Memory B cell (primary cell): ENCODE measurements around the gene RNF175.

Experiments
- ATAC-seq: fragments of 150-1000 bp; cut with Tn5 transposase; 2 replicates; pipeline ENCODE4 v1.10.0; 2021; ENCODE audit warnings: low read depth, mild to moderate bottlenecking, moderate library complexity
- DNase-seq, 2 donors: peaks; one replicate each; pipeline ENCODE4 v3.0.0; 2022; ENCODE audit warnings: low spot score in 2 of 2
- H3K27ac Mint-ChIP-seq: one replicate; pipeline ENCODE4 v1.8.0; 2022; ENCODE audit warnings: mild to moderate bottlenecking, moderate library complexity, mixed read lengths
- H3K27me3 Mint-ChIP-seq: one replicate; pipeline ENCODE4 v1.8.0; 2022; ENCODE audit warnings: mixed read lengths
- H3K36me3 Mint-ChIP-seq: one replicate; pipeline ENCODE4 v1.8.0; 2022; ENCODE audit warnings: mild to moderate bottlenecking, mixed read lengths
- H3K4me1 Mint-ChIP-seq: one replicate; pipeline ENCODE4 v1.8.0; 2022; ENCODE audit warnings: mixed read lengths
- H3K4me3 Mint-ChIP-seq: one replicate; pipeline ENCODE4 v1.8.0; 2022; ENCODE audit warnings: mild to moderate bottlenecking, moderate library complexity, mixed read lengths
- H3K9me3 Mint-ChIP-seq: one replicate; pipeline ENCODE4 v1.8.0; 2022; ENCODE audit warnings: mixed read lengths

RNF175 gene

GRCh38 chr4:153789741-153790499 is 30.1 kb upstream of the RNF175 start:
- DNase-seq (peak in 1 of 2 donors; percentile 12), ATAC-seq (no peak)
- Mint-ChIP-seq H3K27me3 (peaks cover 35% of the 10 kb centered on the region), H3K27ac (no peak overlapping the region), H3K4me3 (peak overlapping the region; percentile 46), H3K4me1 (peaks cover 27% of the 10 kb centered on the region), H3K9me3 (no peaks in the 10 kb centered on the region), H3K36me3 (no peaks in the 10 kb centered on the region)

GRCh38 chr4:153788413-153789276 is 28.8 kb upstream of the RNF175 start, which contains the start of gene SFRP2:
Gene SFRP2, minus strand, starts transcription at chr4:153789083. Its CDS starts 248 bp downstream, at chr4:153788835.
- no peak within 1 kb of the TSS for H3K27ac Mint-ChIP-seq
- DNase-seq, result peak in 1 of 2 donors; percentile 18
- H3K4me3 Mint-ChIP-seq, result peak within 1 kb of the TSS; percentile 78

DNA sequence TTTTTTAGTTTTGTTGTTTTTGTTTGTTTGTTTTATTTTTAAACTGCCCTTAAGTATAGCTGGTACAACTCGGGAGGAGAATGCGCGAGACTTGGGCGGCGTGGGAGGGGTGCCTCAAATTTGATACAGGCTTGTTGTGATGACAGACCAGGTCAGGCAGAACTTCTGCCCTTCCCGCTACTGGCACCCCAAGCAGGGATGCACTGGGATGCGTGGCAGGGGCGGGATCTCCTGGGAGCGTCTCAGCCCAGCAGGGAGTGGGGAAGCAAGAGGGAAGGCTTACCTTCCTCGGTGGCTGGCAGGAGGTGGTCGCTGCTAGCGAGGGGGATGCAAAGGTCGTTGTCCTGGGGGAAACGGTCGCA is 28.2 kb upstream of the RNF175 start:
- no peak overlapping the region for H3K27ac Mint-ChIP-seq
- DNase-seq (no peak), ATAC-seq (no peak)
- H3K9me3 Mint-ChIP-seq, result no peaks in the 10 kb centered on the region
- H3K4me1 Mint-ChIP-seq, result peaks cover 27% of the 10 kb centered on the region
- H3K36me3 Mint-ChIP-seq, result no peaks in the 10 kb centered on the region
- peaks cover 35% of the 10 kb centered on the region for H3K27me3 Mint-ChIP-seq
- peak overlapping the region; percentile 78 for H3K4me3 Mint-ChIP-seq

More at GRCh38 chr4:153788413-153789276, 28.8 kb upstream of the RNF175 start, which contains the start of gene SFRP2:
- ATAC-seq, result peak; percentile 28
- Mint-ChIP-seq H3K27me3 (peaks cover 34% of the 10 kb centered on the region), H3K36me3 (no peaks in the 10 kb centered on the region), H3K9me3 (no peaks in the 10 kb centered on the region), H3K4me1 (peaks cover 27% of the 10 kb centered on the region)

DNA sequence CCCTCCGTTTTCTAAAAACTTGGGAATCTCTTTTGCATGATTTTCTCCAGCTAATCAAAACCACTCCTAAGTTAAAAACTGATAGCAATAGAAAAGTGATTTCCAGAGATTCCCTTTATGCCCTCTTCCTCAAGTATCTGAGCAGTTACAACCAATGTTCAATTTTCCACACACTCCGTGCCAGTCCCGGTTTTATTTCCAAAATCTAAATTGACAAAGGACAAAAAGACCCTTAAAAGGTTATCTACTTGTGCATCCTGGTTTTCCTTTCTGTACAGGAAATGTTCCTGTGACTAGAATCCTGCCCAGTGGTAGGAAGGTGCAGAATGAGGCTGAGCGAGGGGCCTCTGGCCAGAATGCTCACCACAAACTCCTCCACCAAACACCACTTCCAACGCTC is 27.8 kb upstream of the RNF175 start:
- H3K4me1 Mint-ChIP-seq, result peaks cover 24% of the 10 kb centered on the region
- H3K9me3 Mint-ChIP-seq, result no peaks in the 10 kb centered on the region
- peaks cover 35% of the 10 kb centered on the region for H3K27me3 Mint-ChIP-seq
- no peak for DNase-seq
- ATAC-seq, result no peak
- no peaks in the 10 kb centered on the region for H3K36me3 Mint-ChIP-seq
- H3K27ac Mint-ChIP-seq, result no peak overlapping the region
- no peak overlapping the region for H3K4me3 Mint-ChIP-seq

- no peak overlapping the region for H3K4me3 Mint-ChIP-seq
- no peak overlapping the region for H3K27ac Mint-ChIP-seq
- ATAC-seq (no peak), DNase-seq (no peak)
- H3K4me1 Mint-ChIP-seq, result peaks cover 23% of the 10 kb centered on the region
- H3K36me3 Mint-ChIP-seq, result no peaks in the 10 kb centered on the region
- peaks cover 37% of the 10 kb centered on the region for H3K27me3 Mint-ChIP-seq
- H3K9me3 Mint-ChIP-seq, result no peaks in the 10 kb centered on the region
Observed at GRCh38 chr4:153787061-153787560, 27.3 kb upstream of the RNF175 start.

DNA sequence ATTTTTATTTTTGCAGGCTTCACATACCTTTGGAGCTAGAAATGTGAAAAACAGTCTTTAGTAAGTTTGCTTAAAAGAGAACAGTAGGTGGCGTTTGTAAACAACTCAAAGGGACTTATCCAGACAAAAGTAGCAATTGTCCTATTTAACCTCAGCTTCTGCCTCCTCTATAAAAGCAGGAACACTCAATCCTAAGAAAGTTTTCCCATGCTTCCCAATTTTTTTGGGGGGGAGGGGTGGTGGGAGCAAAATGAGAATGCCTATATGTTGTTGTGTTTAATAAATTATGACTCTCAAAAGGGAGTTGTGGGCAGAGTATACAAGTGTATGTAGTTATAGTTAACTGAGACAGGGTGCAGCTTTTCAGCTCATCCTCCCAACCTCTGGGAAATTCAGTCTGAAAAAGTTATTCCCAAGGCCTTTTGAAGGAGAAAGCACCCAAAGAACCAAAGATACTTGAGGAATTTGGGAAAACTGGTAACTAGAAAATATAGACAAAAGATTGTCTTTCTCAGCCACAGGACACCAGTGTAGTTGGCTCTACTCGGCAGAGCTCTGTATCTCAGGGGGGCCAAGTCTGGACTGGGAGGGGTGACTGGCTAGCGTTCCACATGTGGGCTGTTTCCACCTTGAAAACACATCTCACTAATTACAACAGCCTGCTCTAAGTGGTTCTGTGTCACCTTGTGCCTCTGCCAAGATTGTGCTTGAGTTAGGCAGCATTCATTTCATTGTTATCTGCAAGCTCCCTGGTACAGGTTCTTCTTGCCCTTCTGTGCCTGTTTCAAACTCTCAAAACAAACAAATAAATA is 26.3 kb upstream of the RNF175 start:
- Mint-ChIP-seq H3K36me3 (no peaks in the 10 kb centered on the region), H3K4me1 (peaks cover 15% of the 10 kb centered on the region), H3K27ac (no peak overlapping the region), H3K9me3 (no peaks in the 10 kb centered on the region), H3K4me3 (no peak overlapping the region), H3K27me3 (peaks cover 34% of the 10 kb centered on the region)
- no peak for DNase-seq
- no peak for ATAC-seq

DNA sequence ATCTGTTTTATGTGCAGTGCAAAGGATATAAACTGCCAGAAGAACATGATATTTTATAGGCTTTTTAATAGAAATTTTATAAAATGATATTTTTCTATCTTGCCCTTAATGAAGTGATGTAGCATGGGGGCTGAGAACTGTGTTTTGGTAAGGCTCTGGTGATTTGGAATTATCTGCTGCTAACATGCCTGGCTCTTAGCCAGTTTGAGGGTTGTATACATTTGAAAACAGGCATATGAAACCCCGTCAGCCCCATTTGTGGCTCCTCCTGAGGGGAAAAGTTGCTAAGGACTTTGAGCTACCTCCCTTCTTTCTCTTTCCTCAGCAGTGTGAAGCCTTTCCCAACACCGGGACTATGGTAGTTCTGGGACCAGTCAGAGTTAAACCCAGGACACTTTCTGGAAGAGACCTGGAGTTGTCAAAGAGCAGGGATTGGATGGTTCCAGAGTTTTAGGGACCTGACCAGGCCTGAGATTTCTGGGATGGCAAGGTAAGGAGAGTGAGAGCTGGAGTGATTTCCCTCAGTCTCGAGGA is 24.4 kb upstream of the RNF175 start:
- Mint-ChIP-seq H3K4me3 (no peak overlapping the region), H3K4me1 (peaks cover 13% of the 10 kb centered on the region), H3K36me3 (no peaks in the 10 kb centered on the region), H3K27me3 (peaks cover 32% of the 10 kb centered on the region), H3K27ac (no peak overlapping the region), H3K9me3 (no peaks in the 10 kb centered on the region)
- DNase-seq (no peak), ATAC-seq (no peak)

GRCh38 chr4:153782581-153782980 is 22.8 kb upstream of the RNF175 start:
- Mint-ChIP-seq H3K4me3 (no peak overlapping the region), H3K36me3 (no peaks in the 10 kb centered on the region), H3K27me3 (peaks cover 27% of the 10 kb centered on the region), H3K4me1 (peaks cover 3% of the 10 kb centered on the region), H3K27ac (no peak overlapping the region), H3K9me3 (peaks cover 1% of the 10 kb centered on the region)
- DNase-seq (no peak), ATAC-seq (no peak)

DNA sequence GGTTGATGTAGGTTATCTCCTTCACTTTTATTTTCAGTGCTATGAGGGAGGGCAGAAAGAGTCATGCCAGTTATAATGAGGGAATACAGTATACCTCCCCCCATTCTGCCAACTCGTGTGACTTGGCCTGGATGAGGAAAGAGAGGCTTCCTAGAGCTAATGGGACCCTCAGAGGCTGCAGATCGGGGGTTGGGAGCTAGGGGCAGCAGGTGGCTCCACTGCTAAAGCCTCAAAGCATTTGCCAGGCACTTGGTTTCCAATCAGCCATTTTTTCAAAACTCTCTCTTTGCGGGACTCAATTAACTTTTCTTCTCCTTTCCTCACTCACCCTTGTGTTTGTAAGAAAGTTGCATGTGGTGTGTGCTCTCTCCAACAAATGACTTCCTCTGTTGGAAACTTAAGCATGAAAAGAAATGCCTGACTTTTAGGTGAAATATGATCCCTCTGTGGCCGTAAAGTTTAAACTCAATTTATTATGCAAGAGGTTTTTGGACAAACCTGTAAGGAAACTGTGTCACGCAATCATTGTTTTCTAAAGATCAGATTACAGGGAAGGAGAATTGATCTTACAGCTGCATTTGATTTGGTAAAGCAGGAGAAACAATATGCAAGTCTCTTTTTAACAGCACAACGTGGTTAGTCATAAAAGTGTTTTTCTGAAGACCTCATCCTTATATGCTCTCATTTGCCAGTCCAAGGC is 22.0 kb upstream of the RNF175 start:
- peaks cover 26% of the 10 kb centered on the region for H3K27me3 Mint-ChIP-seq
- DNase-seq, result no peak
- H3K4me3 Mint-ChIP-seq, result no peak overlapping the region
- H3K9me3 Mint-ChIP-seq, result peaks cover 1% of the 10 kb centered on the region
- no peak overlapping the region for H3K27ac Mint-ChIP-seq
- peaks cover 3% of the 10 kb centered on the region for H3K4me1 Mint-ChIP-seq
- no peak for ATAC-seq
- no peaks in the 10 kb centered on the region for H3K36me3 Mint-ChIP-seq

- Mint-ChIP-seq H3K9me3 (peaks cover 1% of the 10 kb centered on the region), H3K4me1 (peaks cover 3% of the 10 kb centered on the region), H3K27me3 (peaks cover 31% of the 10 kb centered on the region), H3K36me3 (no peaks in the 10 kb centered on the region), H3K27ac (no peak overlapping the region), H3K4me3 (no peak overlapping the region)
- ATAC-seq, result no peak
- no peak for DNase-seq
Observed at GRCh38 chr4:153781280-153781679, 21.5 kb upstream of the RNF175 start.

- Mint-ChIP-seq H3K27me3 (peaks cover 33% of the 10 kb centered on the region), H3K9me3 (peaks cover 1% of the 10 kb centered on the region), H3K4me3 (no peak overlapping the region), H3K36me3 (no peaks in the 10 kb centered on the region), H3K4me1 (peaks cover 3% of the 10 kb centered on the region), H3K27ac (no peak overlapping the region)
- peak; percentile 43 for ATAC-seq
- DNase-seq, result no peak
Observed at GRCh38 chr4:153780876-153781275, 21.1 kb upstream of the RNF175 start.

- Mint-ChIP-seq H3K9me3 (peaks cover 1% of the 10 kb centered on the region), H3K36me3 (no peaks in the 10 kb centered on the region), H3K4me1 (peaks cover 3% of the 10 kb centered on the region), H3K27ac (no peak overlapping the region), H3K27me3 (peaks cover 36% of the 10 kb centered on the region), H3K4me3 (no peak overlapping the region)
- no peak for ATAC-seq
- no peak for DNase-seq
Observed at GRCh38 chr4:153780221-153780620, 20.4 kb upstream of the RNF175 start.

DNA sequence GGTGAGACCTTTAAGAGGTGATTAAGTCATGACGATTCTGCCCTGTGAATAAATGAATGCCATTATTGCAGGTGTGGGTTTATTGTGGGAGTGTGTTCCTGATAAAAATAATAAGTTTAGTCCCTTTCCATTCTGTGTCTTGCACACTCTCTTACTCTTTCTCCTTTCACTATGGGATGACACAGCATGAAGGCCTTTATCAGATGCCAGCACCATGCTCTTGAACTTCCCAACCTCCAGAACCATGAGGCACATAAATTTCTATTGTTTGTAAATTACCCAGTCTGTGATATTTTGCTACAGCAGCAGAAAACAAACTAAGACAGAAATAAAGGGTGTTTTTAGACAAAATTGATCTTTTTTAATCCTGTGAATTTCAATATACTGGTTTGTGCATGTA is 18.6 kb upstream of the RNF175 start:
- DNase-seq (no peak), ATAC-seq (no peak)
- Mint-ChIP-seq H3K4me1 (peaks cover 3% of the 10 kb centered on the region), H3K36me3 (no peaks in the 10 kb centered on the region), H3K4me3 (no peak overlapping the region), H3K9me3 (peaks cover 1% of the 10 kb centered on the region), H3K27me3 (peaks cover 34% of the 10 kb centered on the region), H3K27ac (no peak overlapping the region)
